A673 (cell line): Measurements from ENCODE around the gene TMEM272. TPM values are rescaled to one million over a fixed set of nuclear protein-coding genes. Genes with fewer than 3 reads are reported as not detected.

Experiments used
- BruUV-seq: library from RNA; stranded (reverse); fragments of 400-500 nt; replicated peaks from 2 replicates; lab custom pipeline; 2021; lab: Mats Ljungman, UMichigan
- CTCF ChIA-PET: fragments of 300-600 bp; sonication (Branson Sonifier 250); formaldehyde crosslinking; loops from one replicate; lab custom pipeline; 2022; ENCODE audit warnings: antibody characterized with exemption; lab: Charles Lee
- POLR2A ChIA-PET: fragments of 300-600 bp; sonication (Branson Sonifier 250); formaldehyde crosslinking; loops from one replicate; lab custom pipeline; 2022; ENCODE audit warnings: antibody characterized with exemption; ENCODE audit not compliant: low non-redundant PET; lab: Charles Lee
- DNase-seq: peaks from one replicate; pipeline ENCODE4 v3.0.0-alpha.2; 2015; ENCODE audit warnings: low spot score
- H3K27ac ChIP-seq: fragments of 200-600 bp; sonication (generic); 2 replicates; pipeline ENCODE4 v1.5.1; 2016; ENCODE audit warnings: mixed run types, low read depth, mild to moderate bottlenecking, mixed read lengths, antibody characterized with exemption, low read length; ENCODE audit not compliant: poor library complexity, severe bottlenecking
- H3K27me3 ChIP-seq: fragments of 200-600 bp; sonication (generic); replicated peaks from 2 replicates; pipeline ENCODE4 v1.6.1; 2017; ENCODE audit warnings: mixed run types, low read depth, mild to moderate bottlenecking, mixed read lengths, antibody characterized with exemption, low read length; ENCODE audit not compliant: insufficient read depth, poor library complexity
- H3K36me3 ChIP-seq: fragments of 200-600 bp; sonication (generic); 2 replicates; pipeline ENCODE4 v1.6.1; 2016; ENCODE audit warnings: mixed run types, mild to moderate bottlenecking, mixed read lengths, antibody characterized with exemption, low read length; ENCODE audit not compliant: insufficient read depth, poor library complexity, severe bottlenecking
- H3K4me1 ChIP-seq: fragments of 200-600 bp; sonication (generic); 2 replicates; pipeline ENCODE4 v1.6.1; 2017; ENCODE audit warnings: mixed run types, mild to moderate bottlenecking, mixed read lengths, antibody characterized with exemption, low read length; ENCODE audit not compliant: insufficient read depth, poor library complexity, severe bottlenecking
- H3K4me3 ChIP-seq: fragments of 200-600 bp; sonication (generic); 2 replicates; pipeline ENCODE4 v1.5.1; 2016; ENCODE audit warnings: low read depth, mixed run types, mild to moderate bottlenecking, mixed read lengths, low read length; ENCODE audit not compliant: poor library complexity, severe bottlenecking
- H3K9me3 ChIP-seq: fragments of 200-600 bp; sonication (generic); 2 replicates; pipeline ENCODE4 v1.6.1; 2016; ENCODE audit warnings: mixed run types, low read depth, mild to moderate bottlenecking, mixed read lengths, antibody characterized with exemption, low read length; ENCODE audit not compliant: poor library complexity, severe bottlenecking
- CTCF ChIP-seq: fragments of 300-800, 200-600 bp; sonication (generic); conservative IDR thresholded peaks from 2 replicates; pipeline ENCODE4 v1.5.1; 2017; ENCODE audit warnings: low read depth, mild to moderate bottlenecking, antibody characterized with exemption, low read length, moderate library complexity, mixed read lengths
- EZH2 ChIP-seq: fragments of 200-600 bp; sonication (generic); IDR thresholded peaks from 2 replicates; pipeline ENCODE4 v1.6.1; 2017; ENCODE audit warnings: borderline replicate concordance, low read depth, mild to moderate bottlenecking, mixed read lengths, antibody characterized with exemption, low read length; ENCODE audit not compliant: poor library complexity, severe bottlenecking
- intact Hi-C: fragments of 100-400 bp; cut with micrococcal nuclease; formaldehyde crosslinking; loops from one replicate; pipeline ENCODE4 v1.10.0; 2022; ENCODE audit not compliant: unreplicated experiment
- total RNA-seq: library from RNA; stranded (reverse); gene quantifications from 2 replicates; pipeline ENCODE4 v1.2.3, GENCODE V29; 2021

TMEM272 gene
- total RNA-seq, 1 experiment from 2014 or later = not detected

- DNase-seq = no peak
- no peaks in the 10 kb centered on the region for H3K9me3 ChIP-seq
- CTCF ChIA-PET = no interaction called here
- no peaks in the 10 kb centered on the region for H3K4me1 ChIP-seq
- H3K4me3 ChIP-seq = no peak overlapping the region
- intact Hi-C loops = no loop called here
- H3K36me3 ChIP-seq = no peaks in the 10 kb centered on the region
- H3K27me3 ChIP-seq = peaks cover 5% of the 10 kb centered on the region
- no peak for TF ChIP-seq CTCF
- TF ChIP-seq EZH2 = no peak
- POLR2A ChIA-PET = no interaction called here
- H3K27ac ChIP-seq = no peak overlapping the region
- no TSS peak for BruUV-seq
Observed at GRCh38 chr13:51870616-51871015, 25.6 kb upstream of the TMEM272 start.

GRCh38 chr13:51869916-51870315 is 24.9 kb upstream of the TMEM272 start:
- Histone ChIP-seq H3K27ac (no peak overlapping the region), H3K4me3 (no peak overlapping the region), H3K36me3 (no peaks in the 10 kb centered on the region), H3K9me3 (no peaks in the 10 kb centered on the region), H3K4me1 (no peaks in the 10 kb centered on the region), H3K27me3 (peaks cover 5% of the 10 kb centered on the region)
- BruUV-seq = no TSS peak
- no peak for DNase-seq
- TF ChIP-seq EZH2 (no peak), CTCF (no peak)
- CTCF ChIA-PET = no interaction called here
- intact Hi-C loops = no loop called here
- POLR2A ChIA-PET = no interaction called here

- H3K9me3 ChIP-seq = no peaks in the 10 kb centered on the region
- no peak overlapping the region for H3K27ac ChIP-seq
- no TSS peak for BruUV-seq
- no peaks in the 10 kb centered on the region for H3K4me1 ChIP-seq
- TF ChIP-seq CTCF (no peak), EZH2 (no peak)
- ChIA-PET POLR2A (no interaction called here), CTCF (no interaction called here)
- no peaks in the 10 kb centered on the region for H3K36me3 ChIP-seq
- peaks cover 5% of the 10 kb centered on the region for H3K27me3 ChIP-seq
- no peak overlapping the region for H3K4me3 ChIP-seq
- intact Hi-C loops = no loop called here
- DNase-seq = no peak
Observed at GRCh38 chr13:51867062-51867461, 22.1 kb upstream of the TMEM272 start.
